Stimulated activated CD4-positive, alpha-beta T cell treated with anti-CD3 and anti-CD28 coated beads, Interleukin-2, amount 100 ng/mL, for 24 hours (primary cell): Measurements from ENCODE around the gene CYP4F8.
"Not testable (repeated sequence)": the region's sequence is repeated elsewhere in the genome, so short reads cannot be mapped to it uniquely, and the experiment has no call there.

ENCODE experiments used
- DNase-seq, 2 donors: peaks; one replicate each; pipeline ENCODE4 v3.0.0-alpha.2; 2020

The CYP4F8 gene

GRCh38 chr19:15614507-15615379, at the start of gene CYP4F8:
CYP4F8 (plus strand) TSS chr19:15615218; CDS start chr19:15615617, 399 bp downstream.
- DNase-seq: no peak

- DNase-seq: no peak
Measured at GRCh38 chr19:15570420-15570819, 44.6 kb upstream of the CYP4F8 start.

GRCh38 chr19:15575406-15575805, 39.6 kb upstream of the CYP4F8 start:
- DNase-seq: no peak

- DNase-seq: no peak
Measured at GRCh38 chr19:15576526-15577156, 38.4 kb upstream of the CYP4F8 start.

- DNase-seq: no peak
Measured at GRCh38 chr19:15577184-15577771, 37.7 kb upstream of the CYP4F8 start.

- no peak for DNase-seq
Measured at GRCh38 chr19:15583346-15583745, 31.7 kb upstream of the CYP4F8 start.

GRCh38 chr19:15584095-15584494, 30.9 kb upstream of the CYP4F8 start:
- no peak for DNase-seq

GRCh38 chr19:15584541-15585115, 30.4 kb upstream of the CYP4F8 start:
- peak; percentile 90 to 92 for DNase-seq

GRCh38 chr19:15587663-15588062, 27.4 kb upstream of the CYP4F8 start:
- no peak for DNase-seq

GRCh38 chr19:15588265-15588664, 26.8 kb upstream of the CYP4F8 start:
- no peak for DNase-seq

- DNase-seq: no peak
Measured at GRCh38 chr19:15589760-15590451, 25.1 kb upstream of the CYP4F8 start.

- DNase-seq: no peak
Measured at GRCh38 chr19:15591796-15592195, 23.2 kb upstream of the CYP4F8 start.

GRCh38 chr19:15592506-15592905, 22.5 kb upstream of the CYP4F8 start:
- not testable (repeated sequence) for DNase-seq

- not testable (repeated sequence) for DNase-seq
Measured at GRCh38 chr19:15593766-15594165, 21.3 kb upstream of the CYP4F8 start.

- DNase-seq: no peak
Measured at GRCh38 chr19:15595069-15595468, 19.9 kb upstream of the CYP4F8 start.

- DNase-seq: not testable (repeated sequence)
Measured at GRCh38 chr19:15607978-15608925, 6.8 kb upstream of the CYP4F8 start.

GRCh38 chr19:15609261-15609660, 5.8 kb upstream of the CYP4F8 start:
- DNase-seq: no peak

- DNase-seq: no peak
Measured at GRCh38 chr19:15612342-15612741, 2.7 kb upstream of the CYP4F8 start.

GRCh38 chr19:15613338-15613737, 1.7 kb upstream of the CYP4F8 start:
- no peak for DNase-seq

GRCh38 chr19:15615526-15615925, 508 bp downstream of the CYP4F8 start:
- no peak for DNase-seq

GRCh38 chr19:15616183-15616582, 1.2 kb downstream of the CYP4F8 start:
- DNase-seq: no peak
